ENCODE results near the gene GSTM4. TPM values are rescaled to one million over a fixed set of nuclear protein-coding genes. Genes with fewer than 3 reads are reported as not detected.
"Not testable (repeated sequence)": the region's sequence is repeated elsewhere in the genome, so short reads cannot be mapped to it uniquely, and the experiment has no call there.

GSTM4 gene
- total and polyA plus RNA-seq, 4 experiments from 2014 or later: 1.7 to 14.2 (median 11.5) TPM

DNA sequence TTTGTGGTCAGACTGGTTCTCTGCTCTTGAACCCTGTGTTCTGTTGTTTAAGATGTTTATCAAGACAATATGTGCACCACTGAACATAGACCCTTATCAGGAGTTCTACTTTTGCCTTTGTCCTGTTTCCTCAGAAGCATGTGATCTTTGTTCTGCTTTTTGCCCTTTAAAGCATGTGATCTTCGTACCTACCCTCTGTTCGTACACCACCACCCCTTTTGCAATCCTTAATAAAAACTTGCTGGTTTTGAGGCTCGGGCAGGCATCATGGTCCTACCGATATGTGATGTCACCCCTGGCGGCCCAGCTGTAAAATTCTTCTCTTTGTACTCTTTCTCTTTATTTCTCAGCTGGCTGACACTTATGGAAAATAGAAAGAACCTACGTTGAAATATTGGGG is 28.9 kb downstream of the GSTM4 start:
- H3K4me3 ChIP-seq (ENCODE audit: low read length in 2 of 2); DNase-seq; H3K4me1 ChIP-seq (ENCODE audit: insufficient read depth, low read length); POLR2A ChIA-PET (ENCODE audit: partially characterized antibody); CTCF ChIA-PET (ENCODE audit: partially characterized antibody); H3K27ac Mint-ChIP-seq; H3K9me3 ChIP-seq (ENCODE audit: control insufficient read depth in 1 of 2, low read length in 2 of 2); H3K9me3 Mint-ChIP-seq; H3K4me3 Mint-ChIP-seq; H3K27ac ChIP-seq (ENCODE audit: low read depth, low read length); H3K36me3 Mint-ChIP-seq; intact Hi-C loops (cut with micrococcal nuclease); H3K36me3 ChIP-seq (ENCODE audit: insufficient read depth, low read length); H3K27me3 ChIP-seq (ENCODE audit: insufficient read depth, low read length); H3K27me3 Mint-ChIP-seq: not testable (repeated sequence)
- H3K4me1 Mint-ChIP-seq: peaks cover 0 to 17% (median 9%) of the 10 kb centered on the region in 4 donors

DNA sequence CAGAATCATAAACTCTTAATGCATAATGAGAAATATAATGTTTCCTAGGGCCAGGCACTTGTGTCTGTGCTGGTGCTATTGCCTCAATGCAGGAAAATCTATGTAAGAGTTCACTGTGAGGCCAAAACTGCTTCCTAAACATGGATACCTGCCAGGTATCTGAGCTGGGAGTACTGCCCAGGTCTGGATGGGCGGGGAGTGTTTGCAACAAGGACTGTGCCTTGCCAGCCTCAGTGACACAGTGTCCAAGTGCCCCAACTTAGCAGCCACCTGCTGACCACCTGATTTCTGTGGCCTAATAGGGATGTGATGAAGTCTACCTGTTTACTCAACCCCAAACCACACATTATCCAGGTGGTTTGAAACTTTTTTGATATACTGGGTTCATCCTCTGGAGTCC is 29.5 kb downstream of the GSTM4 start:
- H3K27ac Mint-ChIP-seq; H3K4me3 Mint-ChIP-seq; H3K9me3 Mint-ChIP-seq; H3K27me3 ChIP-seq (ENCODE audit: insufficient read depth, low read length); H3K4me1 ChIP-seq (ENCODE audit: insufficient read depth, low read length); intact Hi-C loops (cut with micrococcal nuclease); H3K4me3 ChIP-seq (ENCODE audit: low read length in 2 of 2); POLR2A ChIA-PET (ENCODE audit: partially characterized antibody); CTCF ChIA-PET (ENCODE audit: partially characterized antibody); H3K27me3 Mint-ChIP-seq; H3K36me3 ChIP-seq (ENCODE audit: insufficient read depth, low read length); H3K9me3 ChIP-seq (ENCODE audit: control insufficient read depth in 1 of 2, low read length in 2 of 2); H3K36me3 Mint-ChIP-seq; DNase-seq; H3K27ac ChIP-seq (ENCODE audit: low read depth, low read length): not testable (repeated sequence)
- H3K4me1 Mint-ChIP-seq: peaks cover 0 to 18% (median 10%) of the 10 kb centered on the region in 4 donors

DNA sequence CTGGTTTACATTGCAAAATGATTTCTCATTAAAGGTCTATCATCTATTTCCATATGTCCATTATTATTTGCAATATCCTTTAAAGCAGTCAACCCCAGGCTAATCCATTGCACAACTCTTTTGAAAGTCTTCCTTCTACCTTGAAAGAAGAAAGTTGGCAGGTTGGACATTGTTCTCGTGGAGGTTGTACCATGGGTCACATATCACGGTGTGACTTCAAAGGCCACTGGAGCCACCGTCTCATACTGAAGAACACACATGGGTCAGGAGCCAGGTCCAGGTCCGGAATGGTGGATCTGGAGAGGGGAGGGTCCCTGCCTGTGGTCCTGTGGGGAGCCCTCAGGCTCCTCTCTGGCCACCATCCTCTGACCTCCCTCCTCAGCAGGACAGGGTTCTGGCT is 30.0 kb downstream of the GSTM4 start:
- H3K9me3 Mint-ChIP-seq; H3K27me3 Mint-ChIP-seq; DNase-seq; H3K4me3 Mint-ChIP-seq; H3K4me3 ChIP-seq (ENCODE audit: low read length in 2 of 2); H3K9me3 ChIP-seq (ENCODE audit: control insufficient read depth in 1 of 2, low read length in 2 of 2); H3K27ac Mint-ChIP-seq; CTCF ChIA-PET (ENCODE audit: partially characterized antibody); intact Hi-C loops (cut with micrococcal nuclease); H3K36me3 ChIP-seq (ENCODE audit: insufficient read depth, low read length); H3K4me1 ChIP-seq (ENCODE audit: insufficient read depth, low read length); H3K27me3 ChIP-seq (ENCODE audit: insufficient read depth, low read length); POLR2A ChIA-PET (ENCODE audit: partially characterized antibody); H3K27ac ChIP-seq (ENCODE audit: low read depth, low read length); H3K36me3 Mint-ChIP-seq: not testable (repeated sequence)
- H3K4me1 Mint-ChIP-seq: peaks cover 0 to 18% (median 11%) of the 10 kb centered on the region in 4 donors

DNA sequence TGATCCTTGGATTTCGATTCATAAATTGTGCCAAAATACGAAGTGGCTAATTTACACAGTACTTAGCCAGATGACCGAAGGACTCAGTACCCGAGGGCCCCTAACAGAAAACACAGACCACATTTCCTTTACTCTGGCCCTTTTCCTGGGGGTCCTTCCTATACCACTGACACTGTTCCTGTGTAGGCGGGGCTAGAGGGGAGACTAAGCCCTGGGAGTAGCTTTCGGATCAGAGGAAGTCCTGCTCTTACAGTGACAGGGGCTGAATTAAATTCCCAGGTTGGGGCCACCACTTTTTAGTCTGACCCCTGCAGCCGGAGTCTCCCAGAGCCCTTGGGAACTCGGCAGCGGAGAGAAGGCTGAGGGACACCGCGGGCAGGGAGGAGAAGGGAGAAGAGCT is 31.2 kb downstream of the GSTM4 start:
- POLR2A ChIA-PET (ENCODE audit: partially characterized antibody): not testable (repeated sequence)

DNA sequence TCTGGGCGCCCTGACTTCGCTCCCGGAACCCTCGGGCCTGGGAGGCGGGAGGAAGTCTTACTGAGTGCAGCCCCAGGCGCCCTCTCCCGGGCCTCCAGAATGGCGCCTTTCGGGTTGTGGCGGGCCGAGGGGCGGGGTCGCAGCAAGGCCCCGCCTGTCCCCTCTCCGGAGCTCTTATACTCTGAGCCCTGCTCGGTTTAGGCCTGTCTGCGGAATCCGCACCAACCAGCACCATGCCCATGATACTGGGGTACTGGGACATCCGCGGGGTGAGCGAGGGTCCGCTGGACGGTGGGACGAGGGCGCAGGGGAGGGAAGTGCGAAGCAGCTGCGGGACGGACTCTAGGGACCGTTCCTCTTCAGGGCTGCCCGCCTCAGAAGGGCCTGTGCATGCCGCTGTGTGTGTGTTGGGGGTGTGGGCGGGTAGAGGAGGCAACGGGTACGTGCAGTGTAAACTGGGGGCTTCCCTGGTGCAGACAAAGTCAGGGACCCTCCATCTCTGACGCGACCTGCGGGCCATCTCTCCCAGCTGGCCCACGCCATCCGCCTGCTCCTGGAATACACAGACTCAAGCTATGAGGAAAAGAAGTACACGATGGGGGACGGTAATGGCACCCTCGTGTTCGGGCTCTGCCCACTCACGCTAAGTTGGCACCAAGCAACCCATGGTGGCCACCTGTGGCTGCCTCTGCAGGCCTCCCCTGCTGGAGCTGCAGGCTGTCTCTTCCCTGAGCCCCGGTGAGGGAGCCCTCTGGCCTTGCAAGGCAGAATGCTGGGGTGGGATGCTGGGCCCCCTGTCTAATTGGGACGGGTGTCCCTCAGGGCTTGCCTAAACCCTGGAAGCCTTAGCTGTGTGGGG is 32.0 kb downstream of the GSTM4 start, which contains the start of gene GSTM1:
Gene GSTM1 (plus strand): TSS at position 177 of the 859 bp plus-strand sequence. CDS start 57 bp downstream, at position 234.
- H3K4me3 ChIP-seq (ENCODE audit: low read length in 2 of 2): peak within 1 kb of the TSS in 1 of 2 donors; percentile 52
- peaks cover 0 to 18% (median 11%) of the 10 kb centered on the region in 4 donors for H3K4me1 Mint-ChIP-seq

More for the DNA sequence above, 31.2 kb downstream of the GSTM4 start:
- Histone ChIP-seq H3K4me3 (ENCODE audit: low read length in 2 of 2) (peak overlapping the region in 1 of 2 donors; percentile 52), H3K27ac (ENCODE audit: low read depth, low read length) (peak overlapping the region; percentile 26)
- H3K36me3 ChIP-seq (ENCODE audit: insufficient read depth, low read length); intact Hi-C loops (cut with micrococcal nuclease); H3K36me3 Mint-ChIP-seq; H3K27me3 Mint-ChIP-seq; DNase-seq; H3K4me1 ChIP-seq (ENCODE audit: insufficient read depth, low read length); H3K9me3 ChIP-seq (ENCODE audit: control insufficient read depth in 1 of 2, low read length in 2 of 2); CTCF ChIA-PET (ENCODE audit: partially characterized antibody); H3K27me3 ChIP-seq (ENCODE audit: insufficient read depth, low read length); H3K9me3 Mint-ChIP-seq: not testable (repeated sequence)
- peak overlapping the region in 4 of 7 donors; percentile 89 to 94 (median 92) for H3K27ac Mint-ChIP-seq
- H3K4me3 Mint-ChIP-seq: peak overlapping the region in 5 of 8 donors; percentile 86 to 93 (median 90)
- peaks cover 0 to 18% (median 11%) of the 10 kb centered on the region in 4 donors for H3K4me1 Mint-ChIP-seq

DNA sequence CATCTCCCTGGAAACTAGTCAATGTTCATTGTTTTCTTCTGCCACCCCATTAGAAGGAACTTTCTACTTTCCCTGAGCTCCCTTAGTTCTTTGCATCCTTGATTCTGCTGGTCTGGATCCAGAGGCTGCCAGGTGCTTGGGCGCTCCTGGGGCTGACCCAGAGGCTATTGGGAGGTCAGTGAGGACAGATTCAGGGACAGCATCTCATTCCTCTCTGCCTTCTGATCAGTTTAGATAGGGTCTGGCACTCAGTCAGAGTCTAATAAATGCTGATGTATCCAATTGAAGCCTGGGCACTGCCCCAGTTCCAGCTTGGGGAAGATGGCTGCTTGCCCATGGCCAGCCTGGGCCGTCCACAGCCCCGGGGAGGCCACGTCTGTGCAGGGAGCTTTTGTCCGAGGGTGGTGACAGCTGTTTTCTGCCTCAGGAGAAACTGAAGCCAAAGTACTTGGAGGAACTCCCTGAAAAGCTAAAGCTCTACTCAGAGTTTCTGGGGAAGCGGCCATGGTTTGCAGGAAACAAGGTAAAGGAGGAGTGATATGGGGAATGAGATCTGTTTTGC is 34.0 kb downstream of the GSTM4 start:
- intact Hi-C loops (cut with micrococcal nuclease): no loop called here
- H3K9me3 Mint-ChIP-seq: peaks cover 0 to 1% (median 0%) of the 10 kb centered on the region in 8 donors
- H3K4me3 Mint-ChIP-seq: peak overlapping the region in 3 of 8 donors; percentile 22 to 36 (median 27)

More for the DNA sequence above, 32.0 kb downstream of the GSTM4 start, which contains the start of gene GSTM1:
- H3K36me3 ChIP-seq (ENCODE audit: insufficient read depth, low read length): no peaks in the 10 kb centered on the region
- peak within 1 kb of the TSS in 4 of 7 donors; percentile 92 to 94 (median 92) for H3K27ac Mint-ChIP-seq
- peak within 1 kb of the TSS in 5 of 8 donors; percentile 86 to 93 (median 90) for H3K4me3 Mint-ChIP-seq
- no peaks in the 10 kb centered on the region for H3K4me1 ChIP-seq (ENCODE audit: insufficient read depth, low read length)
- no peaks in the 10 kb centered on the region for H3K27me3 Mint-ChIP-seq
- peak within 1 kb of the TSS; percentile 26 for H3K27ac ChIP-seq (ENCODE audit: low read depth, low read length)
- DNase-seq: peak in 3 of 5 donors; percentile 77 to 80 (median 78)
- ChIA-PET POLR2A (ENCODE audit: partially characterized antibody) (no interaction called here), CTCF (ENCODE audit: partially characterized antibody) (no interaction called here)
- peaks cover 0 to 5% (median 0%) of the 10 kb centered on the region in 8 donors for H3K9me3 Mint-ChIP-seq
- no peaks in the 10 kb centered on the region for H3K36me3 Mint-ChIP-seq
- intact Hi-C loops (cut with micrococcal nuclease): no loop called here
- no peaks in the 10 kb centered on the region for H3K9me3 ChIP-seq (ENCODE audit: control insufficient read depth in 1 of 2, low read length in 2 of 2)
- no peaks in the 10 kb centered on the region for H3K27me3 ChIP-seq (ENCODE audit: insufficient read depth, low read length)

DNA sequence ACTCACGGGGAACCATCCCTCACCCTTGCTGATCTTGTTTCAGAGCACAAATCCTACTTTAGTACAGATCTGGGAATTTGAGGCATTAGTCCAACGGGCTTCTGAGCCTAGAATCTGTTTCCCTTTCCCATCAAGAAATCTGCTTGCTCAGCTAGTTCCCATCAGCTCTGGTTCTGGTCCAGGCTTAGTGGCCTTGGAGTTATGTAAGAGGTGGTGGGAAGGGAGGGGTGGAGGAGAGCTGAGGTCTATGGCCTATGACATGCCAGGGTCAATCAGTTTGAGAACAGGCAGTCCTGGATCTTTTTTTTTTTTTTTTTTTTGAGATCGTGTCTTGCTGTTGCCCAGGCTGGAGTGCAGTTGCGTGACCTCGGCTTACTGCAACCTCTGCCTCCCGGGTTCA is 35.9 kb downstream of the GSTM4 start:
- H3K4me3 ChIP-seq (ENCODE audit: low read length in 2 of 2): no peak overlapping the region
- ChIA-PET POLR2A (ENCODE audit: partially characterized antibody) (no interaction called here), CTCF (ENCODE audit: partially characterized antibody) (no interaction called here)
- no peaks in the 10 kb centered on the region for H3K36me3 Mint-ChIP-seq
- no peaks in the 10 kb centered on the region for H3K27me3 Mint-ChIP-seq
- no peaks in the 10 kb centered on the region for H3K9me3 ChIP-seq (ENCODE audit: control insufficient read depth in 1 of 2, low read length in 2 of 2)
- no peaks in the 10 kb centered on the region for H3K36me3 ChIP-seq (ENCODE audit: insufficient read depth, low read length)
- no peaks in the 10 kb centered on the region for H3K9me3 Mint-ChIP-seq
- H3K4me1 ChIP-seq (ENCODE audit: insufficient read depth, low read length): no peaks in the 10 kb centered on the region
- intact Hi-C loops (cut with micrococcal nuclease): no loop called here
- no peak for DNase-seq
- H3K27ac ChIP-seq (ENCODE audit: low read depth, low read length): no peak overlapping the region
- no peaks in the 10 kb centered on the region for H3K27me3 ChIP-seq (ENCODE audit: insufficient read depth, low read length)
- H3K4me1 Mint-ChIP-seq: peaks cover 0 to 18% (median 11%) of the 10 kb centered on the region in 4 donors
- no peak overlapping the region for H3K27ac Mint-ChIP-seq
- H3K4me3 Mint-ChIP-seq: no peak overlapping the region

More for the DNA sequence above, 34.0 kb downstream of the GSTM4 start:
- Histone ChIP-seq H3K27ac (ENCODE audit: low read depth, low read length) (no peak overlapping the region), H3K4me1 (ENCODE audit: insufficient read depth, low read length) (no peaks in the 10 kb centered on the region), H3K4me3 (ENCODE audit: low read length in 2 of 2) (no peak overlapping the region), H3K27me3 (ENCODE audit: insufficient read depth, low read length) (no peaks in the 10 kb centered on the region), H3K36me3 (ENCODE audit: insufficient read depth, low read length) (no peaks in the 10 kb centered on the region), H3K9me3 (ENCODE audit: control insufficient read depth in 1 of 2, low read length in 2 of 2) (no peaks in the 10 kb centered on the region)
- Mint-ChIP-seq H3K27me3 (no peaks in the 10 kb centered on the region), H3K4me1 (peaks cover 0 to 18% (median 11%) of the 10 kb centered on the region in 4 donors), H3K36me3 (no peaks in the 10 kb centered on the region), H3K27ac (no peak overlapping the region)
- ChIA-PET CTCF (ENCODE audit: partially characterized antibody) (no interaction called here), POLR2A (ENCODE audit: partially characterized antibody) (no interaction called here)
- no peak for DNase-seq
